MM.1S (cell line): ENCODE data around the gene GZF1.

Source experiments
- DNase-seq: peaks from one replicate; pipeline ENCODE4 v3.0.0-alpha.2; 2015
- H2AFZ ChIP-seq: fragments of 300-600 bp; sonication (generic); 2 replicates; pipeline ENCODE4 v1.6.0; 2016; ENCODE audit warnings: antibody characterized with exemption, low read length
- H3F3A ChIP-seq: fragments of 300-600 bp; sonication (generic); 2 replicates; pipeline ENCODE4 v1.6.1; 2016; ENCODE audit warnings: mild to moderate bottlenecking, antibody characterized with exemption, low read length, moderate library complexity, mixed read lengths; ENCODE audit not compliant: insufficient read depth
- H3K27ac ChIP-seq: fragments of 300-600 bp; sonication (generic); 2 replicates; pipeline ENCODE4 v1.5.1; 2016; ENCODE audit warnings: mild to moderate bottlenecking, low read length
- H3K27me3 ChIP-seq: fragments of 300-600 bp; sonication (generic); replicated peaks from 2 replicates; pipeline ENCODE4 v1.6.0; 2016; ENCODE audit warnings: low read length; ENCODE audit not compliant: insufficient read depth
- H3K36me3 ChIP-seq: fragments of 300-600 bp; sonication (generic); replicated peaks from 2 replicates; pipeline ENCODE4 v1.6.1; 2016; ENCODE audit warnings: mild to moderate bottlenecking, low read length, mixed read lengths; ENCODE audit not compliant: insufficient read depth
- H3K4me1 ChIP-seq: fragments of 300-600 bp; sonication (generic); 2 replicates; pipeline ENCODE4 v1.6.1; 2016; ENCODE audit warnings: low read length, mixed read lengths
- H3K4me2 ChIP-seq: fragments of 300-600 bp; sonication (generic); 2 replicates; pipeline ENCODE4 v1.6.0; 2016; ENCODE audit warnings: low read depth, low read length
- H3K4me3 ChIP-seq: fragments of 300-600 bp; sonication (generic); 2 replicates; pipeline ENCODE4 v1.5.1; 2016; ENCODE audit warnings: low read length, mixed read lengths
- H3K79me2 ChIP-seq: fragments of 300-600 bp; sonication (generic); 2 replicates; pipeline ENCODE4 v1.6.1; 2016; ENCODE audit warnings: mixed run types, low read length, mixed read lengths
- H3K9ac ChIP-seq: fragments of 300-600 bp; sonication (generic); 2 replicates; pipeline ENCODE4 v1.6.1; 2016; ENCODE audit warnings: low read length, mixed read lengths
- H3K9me2 ChIP-seq: fragments of 300-600 bp; sonication (generic); replicated peaks from 2 replicates; pipeline ENCODE4 v1.6.1; 2016; ENCODE audit warnings: mild to moderate bottlenecking, low read length, mixed read lengths; ENCODE audit not compliant: insufficient read depth
- H3K9me3 ChIP-seq: fragments of 300-600 bp; sonication (generic); replicated peaks from 2 replicates; pipeline ENCODE4 v1.6.1; 2016; ENCODE audit warnings: mild to moderate bottlenecking, low read length, mixed read lengths; ENCODE audit not compliant: insufficient read depth
- H4K20me1 ChIP-seq: fragments of 300-600 bp; sonication (generic); 2 replicates; pipeline ENCODE4 v1.6.1; 2016; ENCODE audit warnings: mild to moderate bottlenecking, low read length, moderate library complexity, mixed read lengths; ENCODE audit not compliant: insufficient read depth
- CTCF ChIP-seq: fragments of 300-600 bp; sonication (generic); IDR thresholded peaks from 2 replicates; pipeline ENCODE4 v1.5.1; 2016; ENCODE audit warnings: antibody characterized with exemption, low read length, mixed read lengths
- EZH2 ChIP-seq: fragments of 300-600 bp; sonication (generic); optimal IDR thresholded peaks from 2 replicates; pipeline ENCODE3; 2017; ENCODE audit warnings: low read depth, mild to moderate bottlenecking, antibody characterized with exemption, low read length, mixed read lengths
- EZH2phosphoT487 ChIP-seq: fragments of 300-600 bp; sonication (generic); IDR thresholded peaks from 2 replicates; pipeline ENCODE4 v1.6.1; 2018; ENCODE audit warnings: antibody characterized with exemption, low read length

The GZF1 gene

GRCh38 chr20:23315099-23315498 is 46.9 kb upstream of the GZF1 start:
- no peak overlapping the region for H3K9ac ChIP-seq
- H3K9me3 ChIP-seq, result no peaks in the 10 kb centered on the region
- H3K79me2 ChIP-seq, result no peaks in the 10 kb centered on the region
- no peak overlapping the region for H3K27ac ChIP-seq
- no peak for DNase-seq
- H3K4me2 ChIP-seq, result no peak overlapping the region
- H3K4me3 ChIP-seq, result no peak overlapping the region
- no peaks in the 10 kb centered on the region for H3K27me3 ChIP-seq
- no peaks in the 10 kb centered on the region for H4K20me1 ChIP-seq
- no peak overlapping the region for H2AFZ ChIP-seq
- H3F3A ChIP-seq, result no peaks in the 10 kb centered on the region
- no peaks in the 10 kb centered on the region for H3K36me3 ChIP-seq
- H3K4me1 ChIP-seq, result no peaks in the 10 kb centered on the region
- no peaks in the 10 kb centered on the region for H3K9me2 ChIP-seq
- TF ChIP-seq CTCF (no peak), EZH2phosphoT487 (no peak), EZH2 (no peak)

GRCh38 chr20:23316626-23317025 is 45.4 kb upstream of the GZF1 start:
- TF ChIP-seq CTCF, result no peak
- no peak for TF ChIP-seq EZH2phosphoT487
- TF ChIP-seq EZH2, result no peak
- no peaks in the 10 kb centered on the region for H3K4me1 ChIP-seq
- no peak overlapping the region for H3K27ac ChIP-seq
- no peaks in the 10 kb centered on the region for H4K20me1 ChIP-seq
- H3K36me3 ChIP-seq, result no peaks in the 10 kb centered on the region
- no peaks in the 10 kb centered on the region for H3F3A ChIP-seq
- H3K4me2 ChIP-seq, result no peak overlapping the region
- DNase-seq, result no peak
- H3K27me3 ChIP-seq, result no peaks in the 10 kb centered on the region
- no peaks in the 10 kb centered on the region for H3K79me2 ChIP-seq
- no peak overlapping the region for H2AFZ ChIP-seq
- H3K4me3 ChIP-seq, result no peak overlapping the region
- H3K9me2 ChIP-seq, result no peaks in the 10 kb centered on the region
- H3K9me3 ChIP-seq, result no peaks in the 10 kb centered on the region
- H3K9ac ChIP-seq, result no peak overlapping the region

GRCh38 chr20:23317081-23317480 is 44.9 kb upstream of the GZF1 start:
- Histone ChIP-seq H3K36me3 (no peaks in the 10 kb centered on the region), H3K27me3 (no peaks in the 10 kb centered on the region), H3K4me1 (no peaks in the 10 kb centered on the region), H3F3A (no peaks in the 10 kb centered on the region), H2AFZ (no peak overlapping the region), H3K27ac (no peak overlapping the region), H3K4me3 (no peak overlapping the region), H3K4me2 (no peak overlapping the region), H3K79me2 (no peaks in the 10 kb centered on the region), H4K20me1 (no peaks in the 10 kb centered on the region), H3K9me3 (no peaks in the 10 kb centered on the region), H3K9ac (no peak overlapping the region), H3K9me2 (no peaks in the 10 kb centered on the region)
- no peak for DNase-seq
- TF ChIP-seq EZH2phosphoT487 (no peak), EZH2 (no peak), CTCF (no peak)

GRCh38 chr20:23318347-23318746 is 43.6 kb upstream of the GZF1 start:
- no peak overlapping the region for H3K4me3 ChIP-seq
- no peak overlapping the region for H2AFZ ChIP-seq
- H3F3A ChIP-seq, result no peaks in the 10 kb centered on the region
- no peaks in the 10 kb centered on the region for H3K4me1 ChIP-seq
- no peaks in the 10 kb centered on the region for H3K36me3 ChIP-seq
- H3K27ac ChIP-seq, result no peak overlapping the region
- H3K27me3 ChIP-seq, result no peaks in the 10 kb centered on the region
- H3K9me3 ChIP-seq, result no peaks in the 10 kb centered on the region
- no peaks in the 10 kb centered on the region for H3K79me2 ChIP-seq
- no peak overlapping the region for H3K4me2 ChIP-seq
- no peaks in the 10 kb centered on the region for H4K20me1 ChIP-seq
- TF ChIP-seq EZH2phosphoT487, result no peak
- no peak for TF ChIP-seq CTCF
- no peak for TF ChIP-seq EZH2
- H3K9ac ChIP-seq, result no peak overlapping the region
- no peaks in the 10 kb centered on the region for H3K9me2 ChIP-seq
- DNase-seq, result no peak
